K562 (cell line): Measurements from ENCODE around the gene PPHLN1. TPM values are rescaled to one million over a fixed set of nuclear protein-coding genes. Genes with fewer than 3 reads are reported as not detected.

Source experiments
- C11orf30 ChIP-seq: fragments of 450-650 bp; IDR thresholded peaks from 2 replicates; pipeline ENCODE4 v1.6.1; 2016; ENCODE audit warnings: low read depth, mild to moderate bottlenecking
- CBFA2T3 ChIP-seq: fragments of 450-650 bp; IDR thresholded peaks from 2 replicates; pipeline ENCODE4 v1.6.1; 2017
- CC2D1A ChIP-seq: fragments of 450-650 bp; IDR thresholded peaks from 2 replicates; pipeline ENCODE4 v1.6.1; 2017; ENCODE audit warnings: mild to moderate bottlenecking
- EWSR1 ChIP-seq: fragments of 450-650 bp; IDR thresholded peaks from 2 replicates; pipeline ENCODE4 v1.6.1; 2018; ENCODE audit warnings: borderline replicate concordance, mild to moderate bottlenecking, low read depth, moderate library complexity; ENCODE audit not compliant: partially characterized antibody
- HDAC1 ChIP-seq, 2 experiments: fragments of 450-650 bp; IDR thresholded peaks; 2 replicates each; pipeline ENCODE4 v1.6.1; 2016 to 2017; ENCODE audit warnings: inconsistent platforms in 1 of 2, mild to moderate bottlenecking in 1 of 2, moderate library complexity in 1 of 2
- HSF4 ChIP-seq: fragments of 250-450 bp; sonication (Bioruptor Pico); IDR thresholded peaks from 2 replicates; pipeline ENCODE4 v2.1.2; 2022; ENCODE audit warnings: mild to moderate bottlenecking, moderate library complexity, borderline replicate concordance
- KDM1A ChIP-seq, 2 experiments: fragments of 450-650 bp; IDR thresholded peaks; 2 replicates each; pipeline ENCODE4 v1.6.1; 2016; ENCODE audit warnings: mild to moderate bottlenecking in 2 of 2
- MEIS2 ChIP-seq: fragments of 450-650 bp; IDR thresholded peaks from 2 replicates; pipeline ENCODE4 v1.6.1; 2014; ENCODE audit warnings: mild to moderate bottlenecking; ENCODE audit not compliant: partially characterized antibody
- NR2C1 ChIP-seq, 2 experiments: fragments of 450-650 bp; IDR thresholded peaks; 2 replicates each; pipeline ENCODE4 v1.6.1; 2017; ENCODE audit warnings: mild to moderate bottlenecking in 2 of 2, antibody characterized with exemption in 1 of 2, inconsistent platforms in 1 of 2, missing compliant biosample characterization in 1 of 2, missing genetic modification characterization in 1 of 2
- NR2F6 ChIP-seq: fragments of 450-650 bp; formaldehyde crosslinking; IDR thresholded peaks from 2 replicates; pipeline ENCODE4 v1.4.0; 2020; ENCODE audit warnings: mild to moderate bottlenecking
- NUFIP1 ChIP-seq: fragments of 450-650 bp; IDR thresholded peaks from 2 replicates; pipeline ENCODE4 v1.6.1; 2018; ENCODE audit not compliant: partially characterized antibody
- PHTF2 ChIP-seq: fragments of 250-450 bp; sonication (Bioruptor Pico); IDR thresholded peaks from 2 replicates; pipeline ENCODE4 v1.5.0; 2021; ENCODE audit warnings: mild to moderate bottlenecking
- RAD21 ChIP-seq, 2 experiments: fragments of 250-450 bp in 1 of 2; fragments of 450-650 bp in 1 of 2; sonication (Bioruptor Pico) in 1 of 2; formaldehyde crosslinking in 1 of 2; IDR thresholded peaks in 1 of 2; conservative IDR thresholded peaks in 1 of 2; 2 replicates each; pipeline versions ENCODE4 v1.4.0 to v1.8.0; 2020 to 2022; ENCODE audit warnings: mild to moderate bottlenecking in 2 of 2, moderate library complexity in 1 of 2
- RCOR1 ChIP-seq, 2 experiments: IDR thresholded peaks; 2 replicates each; pipeline ENCODE4 v1.6.1; 2012; ENCODE audit warnings: low read depth in 2 of 2, low read length in 2 of 2, borderline replicate concordance in 1 of 2, improper control_type of control experiment in 1 of 2
- SMC3 ChIP-seq: conservative IDR thresholded peaks from 2 replicates; pipeline ENCODE4 v1.6.1; 2011; ENCODE audit warnings: low read depth, low read length, improper control_type of control experiment; ENCODE audit not compliant: insufficient read depth
- TCF7L2 ChIP-seq: fragments of 150-350 bp; IDR thresholded peaks from 2 replicates; pipeline ENCODE4 v1.6.1; 2016; ENCODE audit warnings: low read depth, mild to moderate bottlenecking, low read length, moderate library complexity
- polyA plus RNA-seq, 8 experiments: library from polyadenylated mRNA; depleted of rRNA in 4 of 8; stranded (reverse) in 5 of 8; unstranded in 3 of 8; fragments of >200 nt; fragmentation: Nextera tagmentation in 2 of 8; fragmentation: Illumina TruSeq in 1 of 8; extraction: Ambion mirVana in 2 of 8; extraction: Trizol in 1 of 8; gene quantifications; 2 replicates each; pipeline versions ENCODE4 v1.2.1 to v1.2.3, GENCODE V29; 2011 to 2014; ENCODE audit warnings: inconsistent platforms in 1 of 8, missing spikeins in 1 of 8
- total RNA-seq, 7 experiments: library from RNA; depleted of rRNA in 6 of 7; stranded (reverse); fragments of >200 nt in 6 of 7; fragmentation: Illumina TruSeq in 2 of 7; extraction: Trizol in 2 of 7; gene quantifications; 2 replicates each; pipeline versions ENCODE4 v1.2.1 to v1.2.3, GENCODE V29; 2011 to 2021; ENCODE audit warnings: low replicate concordance in 1 of 7
- TF ChIP-seq, protein P1 (sequence below): fragments of 450-650 bp; formaldehyde crosslinking; IDR thresholded peaks from 2 replicates; pipeline ENCODE4 v1.4.0; 2020; ENCODE audit warnings: mild to moderate bottlenecking, moderate library complexity
- TF ChIP-seq, protein P2 (sequence below), 2 experiments: fragments of 450-650 bp; conservative IDR thresholded peaks; 2 replicates each; pipeline ENCODE4 v1.6.1; 2017; ENCODE audit warnings: mild to moderate bottlenecking in 2 of 2, moderate library complexity in 2 of 2
- TF ChIP-seq, protein P3 (sequence below): sonication (generic); formaldehyde crosslinking; IDR thresholded peaks from 2 replicates; pipeline ENCODE4 v1.8.1; 2023; ENCODE audit warnings: missing genetic modification reagents, mild to moderate bottlenecking, borderline replicate concordance

PPHLN1 gene
- total and polyA plus RNA-seq, 9 of the 15 experiments (the other 6 are each of a cell fraction or from before 2014, with no cell fraction given): 66.3 to 112 (median 93.6) TPM

DNA sequence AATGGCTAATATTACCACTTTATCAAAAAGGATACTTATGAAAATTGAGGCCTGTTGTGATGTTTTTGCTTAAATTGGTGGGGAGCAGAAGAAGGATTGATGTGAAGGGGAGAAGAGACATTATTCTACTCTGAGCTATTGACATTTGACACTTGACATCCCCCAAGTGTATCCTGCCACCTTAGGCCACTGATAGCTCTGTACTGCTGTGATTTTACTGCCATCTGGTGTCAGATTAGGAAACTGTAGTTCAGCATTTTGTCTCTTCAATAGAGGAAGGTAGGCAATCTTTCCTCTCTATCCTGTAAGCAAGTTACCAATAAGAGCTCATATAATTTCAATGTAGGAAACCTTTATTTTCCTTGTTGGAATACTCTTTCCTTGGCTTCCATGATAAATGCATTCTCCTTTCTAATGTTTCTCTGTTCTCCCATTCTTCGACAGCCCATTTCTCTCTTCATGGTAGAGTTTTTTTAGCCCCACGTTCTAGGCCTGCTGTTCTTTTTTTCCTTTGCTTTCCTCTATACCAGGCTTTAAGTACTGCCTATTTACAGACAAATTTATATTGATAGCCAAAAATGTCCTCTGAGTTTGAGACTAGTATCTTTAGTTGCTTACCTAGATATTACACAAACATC lies 46.3 kb downstream of the PPHLN1 start (continued):
- TF ChIP-seq CC2D1A (peak; percentile 47; the same call in 1 of the 2 replicates), NR2C1 (IDR thresholded peaks at IDR 0.05) (no peak; the same call in 1 of the 2 replicates), NR2C1 (tag; IDR thresholded peaks at IDR 0.05) (peak; percentile 48; the same call in 1 of the 2 replicates), HSF4 (CRISPR knock-in tag) (no peak), CBFA2T3 (peak; percentile 57), SMC3 (peak; percentile 73), EWSR1 (no peak), KDM1A (IDR thresholded peaks at IDR 0.05) (peak in 1 of 2 experiments; percentile 29; a peak in 1 of 4 replicates), NUFIP1 (peak; percentile 25), C11orf30 (peak; percentile 23; the same call in 1 of the 2 replicates), PHTF2 (CRISPR knock-in tag) (no peak), MEIS2 (peak; percentile 39), NR2F6 (CRISPR knock-in tag) (no peak), RAD21 (CRISPR knock-in tag; conservative IDR thresholded peaks at IDR 0.05 in 1 of 2, IDR thresholded peaks at IDR 0.05 in 1 of 2) (peak; percentile 83 to 92), HDAC1 (IDR thresholded peaks at IDR 0.05) (0 out of 4 replicates have a peak, but pooled peaks of 1 of the 2 experiments have one; percentile 12), TCF7L2 (no peak), RCOR1 (IDR thresholded peaks at IDR 0.05; ENCODE audit: borderline replicate concordance in 1 of 2, low read depth in 2 of 2, low read length in 2 of 2) (0 out of 4 replicates have a peak, but pooled peaks of 1 of the 2 experiments have one; percentile 28)
- TF ChIP-seq, protein P1, sequence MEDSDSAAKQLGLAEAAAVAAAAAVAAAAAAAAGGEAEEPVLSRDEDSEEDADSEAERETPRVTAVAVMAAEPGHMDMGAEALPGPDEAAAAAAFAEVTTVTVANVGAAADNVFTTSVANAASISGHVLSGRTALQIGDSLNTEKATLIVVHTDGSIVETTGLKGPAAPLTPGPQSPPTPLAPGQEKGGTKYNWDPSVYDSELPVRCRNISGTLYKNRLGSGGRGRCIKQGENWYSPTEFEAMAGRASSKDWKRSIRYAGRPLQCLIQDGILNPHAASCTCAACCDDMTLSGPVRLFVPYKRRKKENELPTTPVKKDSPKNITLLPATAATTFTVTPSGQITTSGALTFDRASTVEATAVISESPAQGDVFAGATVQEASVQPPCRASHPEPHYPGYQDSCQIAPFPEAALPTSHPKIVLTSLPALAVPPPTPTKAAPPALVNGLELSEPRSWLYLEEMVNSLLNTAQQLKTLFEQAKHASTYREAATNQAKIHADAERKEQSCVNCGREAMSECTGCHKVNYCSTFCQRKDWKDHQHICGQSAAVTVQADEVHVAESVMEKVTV (CRISPR knock-in tag): peak; percentile 63
- TF ChIP-seq, protein P2, sequence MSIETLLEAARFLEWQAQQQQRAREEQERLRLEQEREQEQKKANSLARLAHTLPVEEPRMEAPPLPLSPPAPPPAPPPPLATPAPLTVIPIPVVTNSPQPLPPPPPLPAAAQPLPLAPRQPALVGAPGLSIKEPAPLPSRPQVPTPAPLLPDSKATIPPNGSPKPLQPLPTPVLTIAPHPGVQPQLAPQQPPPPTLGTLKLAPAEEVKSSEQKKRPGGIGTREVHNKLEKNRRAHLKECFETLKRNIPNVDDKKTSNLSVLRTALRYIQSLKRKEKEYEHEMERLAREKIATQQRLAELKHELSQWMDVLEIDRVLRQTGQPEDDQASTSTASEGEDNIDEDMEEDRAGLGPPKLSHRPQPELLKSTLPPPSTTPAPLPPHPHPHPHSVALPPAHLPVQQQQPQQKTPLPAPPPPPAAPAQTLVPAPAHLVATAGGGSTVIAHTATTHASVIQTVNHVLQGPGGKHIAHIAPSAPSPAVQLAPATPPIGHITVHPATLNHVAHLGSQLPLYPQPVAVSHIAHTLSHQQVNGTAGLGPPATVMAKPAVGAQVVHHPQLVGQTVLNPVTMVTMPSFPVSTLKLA (conservative IDR thresholded peaks at IDR 0.05): no peak
- TF ChIP-seq, protein P3, sequence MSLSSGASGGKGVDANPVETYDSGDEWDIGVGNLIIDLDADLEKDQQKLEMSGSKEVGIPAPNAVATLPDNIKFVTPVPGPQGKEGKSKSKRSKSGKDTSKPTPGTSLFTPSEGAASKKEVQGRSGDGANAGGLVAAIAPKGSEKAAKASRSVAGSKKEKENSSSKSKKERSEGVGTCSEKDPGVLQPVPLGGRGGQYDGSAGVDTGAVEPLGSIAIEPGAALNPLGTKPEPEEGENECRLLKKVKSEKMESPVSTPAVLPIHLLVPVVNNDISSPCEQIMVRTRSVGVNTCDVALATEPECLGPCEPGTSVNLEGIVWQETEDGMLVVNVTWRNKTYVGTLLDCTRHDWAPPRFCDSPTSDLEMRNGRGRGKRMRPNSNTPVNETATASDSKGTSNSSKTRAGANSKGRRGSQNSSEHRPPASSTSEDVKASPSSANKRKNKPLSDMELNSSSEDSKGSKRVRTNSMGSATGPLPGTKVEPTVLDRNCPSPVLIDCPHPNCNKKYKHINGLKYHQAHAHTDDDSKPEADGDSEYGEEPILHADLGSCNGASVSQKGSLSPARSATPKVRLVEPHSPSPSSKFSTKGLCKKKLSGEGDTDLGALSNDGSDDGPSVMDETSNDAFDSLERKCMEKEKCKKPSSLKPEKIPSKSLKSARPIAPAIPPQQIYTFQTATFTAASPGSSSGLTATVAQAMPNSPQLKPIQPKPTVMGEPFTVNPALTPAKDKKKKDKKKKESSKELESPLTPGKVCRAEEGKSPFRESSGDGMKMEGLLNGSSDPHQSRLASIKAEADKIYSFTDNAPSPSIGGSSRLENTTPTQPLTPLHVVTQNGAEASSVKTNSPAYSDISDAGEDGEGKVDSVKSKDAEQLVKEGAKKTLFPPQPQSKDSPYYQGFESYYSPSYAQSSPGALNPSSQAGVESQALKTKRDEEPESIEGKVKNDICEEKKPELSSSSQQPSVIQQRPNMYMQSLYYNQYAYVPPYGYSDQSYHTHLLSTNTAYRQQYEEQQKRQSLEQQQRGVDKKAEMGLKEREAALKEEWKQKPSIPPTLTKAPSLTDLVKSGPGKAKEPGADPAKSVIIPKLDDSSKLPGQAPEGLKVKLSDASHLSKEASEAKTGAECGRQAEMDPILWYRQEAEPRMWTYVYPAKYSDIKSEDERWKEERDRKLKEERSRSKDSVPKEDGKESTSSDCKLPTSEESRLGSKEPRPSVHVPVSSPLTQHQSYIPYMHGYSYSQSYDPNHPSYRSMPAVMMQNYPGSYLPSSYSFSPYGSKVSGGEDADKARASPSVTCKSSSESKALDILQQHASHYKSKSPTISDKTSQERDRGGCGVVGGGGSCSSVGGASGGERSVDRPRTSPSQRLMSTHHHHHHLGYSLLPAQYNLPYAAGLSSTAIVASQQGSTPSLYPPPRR: no peak
